Cardiac muscle cell (in vitro differentiated cells and primary cell): Measurements from ENCODE around the gene HPRT1. TPM values are rescaled to one million over a fixed set of nuclear protein-coding genes. Genes with fewer than 3 reads are reported as not detected.
A peak's percentile ranks its signal among the peaks of the same experiment; 100 is the strongest.

Experiments used
- DNase-seq, 2 donors: peaks; one replicate each; pipeline versions ENCODE4 v3.0.0 to v3.0.0-alpha.2; 2010 to 2017; ENCODE audit warnings: low read depth in 1 of 2, low spot score in 1 of 2
- H3K27ac ChIP-seq: fragments of 200-600 bp; sonication (generic); 2 replicates; pipeline ENCODE4 v1.5.1; 2016
- H3K27me3 ChIP-seq: fragments of 200-600 bp; sonication (generic); 2 replicates; pipeline ENCODE4 v1.6.0; 2016; ENCODE audit warnings: control low read depth
- H3K36me3 ChIP-seq: fragments of 200-600 bp; sonication (generic); 2 replicates; pipeline ENCODE4 v1.5.1; 2016; ENCODE audit warnings: control low read depth
- H3K4me1 ChIP-seq: fragments of 200-600 bp; sonication (generic); 2 replicates; pipeline ENCODE4 v1.8.1; 2017; ENCODE audit warnings: low read depth, mild to moderate bottlenecking, mixed run types
- H3K4me3 ChIP-seq: fragments of 200-600 bp; sonication (generic); 2 replicates; pipeline ENCODE4 v1.5.1; 2016; ENCODE audit warnings: mild to moderate bottlenecking
- H3K9me3 ChIP-seq: fragments of 200-600 bp; sonication (generic); 2 replicates; pipeline ENCODE4 v1.5.1; 2017; ENCODE audit warnings: low read depth, mild to moderate bottlenecking, control low read depth
- CTCF ChIP-seq: IDR thresholded peaks from 2 replicates; pipeline ENCODE4 v1.5.1; 2012; ENCODE audit warnings: low read depth, mild to moderate bottlenecking, low read length
- polyA plus RNA-seq: library from polyadenylated mRNA; unstranded; fragments of >200 nt; fragmentation: Nextera tagmentation; extraction: Ambion mirVana; gene quantifications from 2 replicates; pipeline ENCODE4 v1.2.1, GENCODE V29; 2016
- total RNA-seq: library from RNA; depleted of rRNA; stranded (reverse); fragments of >200 nt; gene quantifications from 2 replicates; pipeline ENCODE4 v1.2.3, GENCODE V29; 2016

Gene HPRT1
- total and polyA plus RNA-seq, 2 experiments from 2014 or later = 7.0 to 73.9 TPM

DNA sequence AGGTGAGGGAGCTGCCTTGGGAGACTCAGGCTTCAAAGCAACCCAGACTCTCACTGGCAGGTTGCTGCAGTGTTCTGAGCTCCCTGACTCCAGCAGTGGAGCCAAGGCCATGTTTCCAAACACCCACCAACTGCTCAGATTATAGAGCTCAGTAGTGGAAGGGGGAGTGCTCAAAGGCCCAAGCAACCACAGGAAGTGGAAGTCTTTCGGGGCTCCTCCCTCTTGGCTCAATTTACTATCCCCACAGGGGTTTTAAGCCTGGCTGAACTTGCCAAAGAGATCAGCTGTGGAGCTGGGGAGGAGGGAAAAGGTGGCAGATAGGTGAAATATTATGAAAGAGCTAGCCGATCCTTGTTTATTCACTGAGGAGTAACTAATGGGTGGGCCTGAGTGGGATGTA, 82.5 kb downstream of the HPRT1 start:
- no peak for TF ChIP-seq CTCF
- Histone ChIP-seq H3K36me3 (no peaks in the 10 kb centered on the region), H3K4me1 (peaks cover 14% of the 10 kb centered on the region), H3K9me3 (no peaks in the 10 kb centered on the region), H3K4me3 (no peak overlapping the region), H3K27me3 (peaks cover 38% of the 10 kb centered on the region), H3K27ac (no peak overlapping the region)
- DNase-seq = peak in 1 of 2 donors; percentile 88

DNA sequence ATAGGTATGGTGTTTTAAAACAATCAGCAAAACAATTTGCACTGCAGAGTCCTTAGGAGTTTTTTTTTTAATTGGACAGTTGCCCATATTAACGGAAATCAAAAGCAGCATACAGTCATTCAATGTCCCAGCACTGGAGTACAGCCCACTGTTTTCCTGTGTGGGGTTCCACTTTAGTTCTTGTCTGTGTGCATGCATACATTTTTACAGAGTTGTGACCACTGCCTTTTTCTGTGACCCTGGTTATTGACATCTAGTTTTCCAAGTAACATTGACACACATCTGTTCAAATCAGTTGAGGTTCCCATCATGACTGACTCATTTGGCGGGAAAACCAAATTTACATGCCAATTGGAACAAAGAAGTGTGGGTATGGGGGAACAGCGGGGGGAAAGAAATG, 83.3 kb downstream of the HPRT1 start:
- TF ChIP-seq CTCF = no peak
- H3K9me3 ChIP-seq = no peaks in the 10 kb centered on the region
- no peaks in the 10 kb centered on the region for H3K36me3 ChIP-seq
- H3K27ac ChIP-seq = no peak overlapping the region
- H3K4me3 ChIP-seq = no peak overlapping the region
- peaks cover 43% of the 10 kb centered on the region for H3K27me3 ChIP-seq
- peak in 1 of 2 donors; percentile 37 for DNase-seq
- H3K4me1 ChIP-seq = peaks cover 6% of the 10 kb centered on the region

DNA sequence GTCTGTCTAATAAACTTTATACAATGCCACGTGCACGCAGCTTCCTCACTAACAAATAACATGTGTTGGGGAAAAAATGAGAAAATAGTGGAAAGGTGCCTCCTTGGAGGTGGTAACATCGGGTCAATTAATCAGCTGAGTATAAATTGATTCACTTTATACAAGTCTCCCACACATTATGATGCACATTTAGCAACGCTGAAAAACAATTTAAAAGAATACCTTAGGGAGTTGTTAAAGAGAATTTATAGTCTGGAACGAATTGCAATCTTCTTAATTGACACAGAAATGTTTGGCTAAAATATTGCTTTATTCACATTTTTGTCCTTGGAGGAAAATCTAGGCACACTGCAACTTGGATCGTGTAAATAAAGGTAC, 84.2 kb downstream of the HPRT1 start:
- DNase-seq = peak in 1 of 2 donors; percentile 12
- no peak overlapping the region for H3K27ac ChIP-seq
- H3K9me3 ChIP-seq = no peaks in the 10 kb centered on the region
- no peaks in the 10 kb centered on the region for H3K36me3 ChIP-seq
- H3K27me3 ChIP-seq = peaks cover 43% of the 10 kb centered on the region
- no peaks in the 10 kb centered on the region for H3K4me1 ChIP-seq
- TF ChIP-seq CTCF = no peak
- peak overlapping the region; percentile 41 for H3K4me3 ChIP-seq

- no peaks in the 10 kb centered on the region for H3K36me3 ChIP-seq
- DNase-seq = peak; percentile 17 to 48
- no peaks in the 10 kb centered on the region for H3K4me1 ChIP-seq
- TF ChIP-seq CTCF = no peak
- H3K9me3 ChIP-seq = no peaks in the 10 kb centered on the region
- H3K4me3 ChIP-seq = peak overlapping the region; percentile 41
- H3K27ac ChIP-seq = no peak overlapping the region
- H3K27me3 ChIP-seq = peaks cover 43% of the 10 kb centered on the region
Measured at GRCh38 chrX:134544513-134545151, 84.7 kb downstream of the HPRT1 start.

GRCh38 chrX:134545510-134545909, 85.5 kb downstream of the HPRT1 start:
- peak overlapping the region; percentile 41 for H3K4me3 ChIP-seq

More at GRCh38 chrX:134545510-134545909, 85.5 kb downstream of the HPRT1 start:
- Histone ChIP-seq H3K27ac (no peak overlapping the region), H3K36me3 (no peaks in the 10 kb centered on the region), H3K4me1 (no peaks in the 10 kb centered on the region), H3K9me3 (no peaks in the 10 kb centered on the region), H3K27me3 (peaks cover 46% of the 10 kb centered on the region)
- TF ChIP-seq CTCF = no peak
- peak in 1 of 2 donors; percentile 46 for DNase-seq
